Keratinocyte (primary cell): ENCODE data around the gene CDKN2AIPNL. TPM values are rescaled to one million over a fixed set of nuclear protein-coding genes. Genes with fewer than 3 reads are reported as not detected.
"Not testable (repeated sequence)": the region's sequence is repeated elsewhere in the genome, so short reads cannot be mapped to it uniquely, and the experiment has no call there.

ENCODE experiments used
- DNase-seq: peaks from one replicate; pipeline ENCODE4 v3.0.0-alpha.2; 2011; ENCODE audit warnings: low read depth, missing footprints, low spot score
- FAIRE-seq: peaks from 2 replicates; lab custom pipeline; 2011; peaks lifted over from hg19 to GRCh38; lab: Jason Lieb, UNC
- H2AFZ ChIP-seq: 2 replicates; pipeline ENCODE4 v1.6.0; 2012; ENCODE audit warnings: low read length, control low read depth, inconsistent platforms; ENCODE audit not compliant: control insufficient read depth
- H3K27ac ChIP-seq: 2 replicates; pipeline ENCODE4 v1.5.1; 2011; ENCODE audit warnings: low read length; ENCODE audit not compliant: control insufficient read depth, insufficient read depth
- H3K27me3 ChIP-seq: 3 replicates; pipeline ENCODE4 v1.6.0; 2011; ENCODE audit warnings: low read length; ENCODE audit not compliant: control insufficient read depth, insufficient read depth; ENCODE audit errors: extremely low read depth
- H3K36me3 ChIP-seq, 2 experiments: 2 replicates in 1 of 2; 3 replicates in 1 of 2; pipeline ENCODE4 v1.5.1; 2011; ENCODE audit warnings: low read length in 2 of 2, mild to moderate bottlenecking in 1 of 2; ENCODE audit not compliant: control insufficient read depth in 2 of 2, insufficient read depth in 2 of 2; ENCODE audit errors: extremely low read depth in 1 of 2
- H3K4me1 ChIP-seq: 3 replicates; pipeline ENCODE4 v1.5.1; 2011; ENCODE audit warnings: low read length; ENCODE audit not compliant: control insufficient read depth, insufficient read depth; ENCODE audit errors: extremely low read depth
- H3K4me2 ChIP-seq: 3 replicates; pipeline ENCODE4 v1.6.0; 2011; ENCODE audit warnings: low read depth, low read length; ENCODE audit not compliant: control insufficient read depth, insufficient read depth; ENCODE audit errors: extremely low read depth
- H3K4me3 ChIP-seq, 3 experiments: fragments of 200-600 bp in 1 of 3; sonication (generic) in 1 of 3; 2 replicates in 2 of 3; 3 replicates in 1 of 3; pipeline ENCODE4 v1.5.1; 2011 to 2016; ENCODE audit warnings: low read length in 3 of 3, mild to moderate bottlenecking in 3 of 3, control low read depth in 2 of 3, inconsistent platforms in 1 of 3, low read depth in 1 of 3, mixed read lengths in 1 of 3, mixed run types in 1 of 3, moderate library complexity in 1 of 3; ENCODE audit not compliant: control insufficient read depth in 2 of 3, insufficient read depth in 2 of 3; ENCODE audit errors: extremely low read depth in 1 of 3
- H3K79me2 ChIP-seq: 2 replicates; pipeline ENCODE4 v1.6.0; 2012; ENCODE audit warnings: low read length; ENCODE audit not compliant: control insufficient read depth, insufficient read depth
- H3K9ac ChIP-seq: 3 replicates; pipeline ENCODE4 v1.6.0; 2011; ENCODE audit warnings: low read length; ENCODE audit not compliant: control insufficient read depth, insufficient read depth; ENCODE audit errors: extremely low read depth
- H3K9me1 ChIP-seq: 3 replicates; pipeline ENCODE4 v1.6.0; 2011; ENCODE audit warnings: low read length; ENCODE audit not compliant: control insufficient read depth, insufficient read depth; ENCODE audit errors: extremely low read depth
- H3K9me3 ChIP-seq: 2 replicates; pipeline ENCODE4 v1.5.1; 2012; ENCODE audit warnings: low read depth, low read length; ENCODE audit not compliant: control insufficient read depth
- H4K20me1 ChIP-seq: 3 replicates; pipeline ENCODE4 v1.6.0; 2011; ENCODE audit warnings: low read length; ENCODE audit not compliant: control insufficient read depth, insufficient read depth; ENCODE audit errors: extremely low read depth
- CTCF ChIP-seq, 3 experiments: IDR thresholded peaks in 1 of 3; conservative IDR thresholded peaks in 1 of 3; optimal IDR thresholded peaks in 1 of 3; 2 replicates in 2 of 3; 3 replicates in 1 of 3; pipeline versions ENCODE3 to v1.5.1; 2011; ENCODE audit warnings: low read length in 3 of 3, mild to moderate bottlenecking in 3 of 3, moderate library complexity in 2 of 3, control low read depth in 1 of 3, inconsistent platforms in 1 of 3; ENCODE audit not compliant: insufficient read depth in 2 of 3; ENCODE audit errors: extremely low read depth in 1 of 3
- EZH2 ChIP-seq: IDR thresholded peaks from one replicate; pipeline ENCODE4 v1.6.1; 2012; ENCODE audit warnings: inconsistent platforms, mild to moderate bottlenecking, low read length, moderate library complexity
- dilution Hi-C: fragments of 300-500 bp; cut with MboI; formaldehyde crosslinking; loops from one replicate; pipeline ENCODE4 v1.7.0; 2020; ENCODE audit warnings: low sequenced_read_pairs; ENCODE audit not compliant: extremely low pct_ligation_motif_present
- polyA plus RNA-seq, 5 experiments: library from polyadenylated mRNA; depleted of rRNA in 3 of 5; stranded (reverse) in 3 of 5; stranded (forward) in 1 of 5; unstranded in 1 of 5; fragments of >200 nt; gene quantifications; 1 replicate in 1 of 5; 2 replicates in 3 of 5; 3 replicates in 1 of 5; pipeline versions ENCODE4 v1.2.1 to v1.2.3, GENCODE V29; 2011 to 2012; ENCODE audit warnings: missing spikeins in 2 of 5, low read depth in 1 of 5, low replicate concordance in 1 of 5

Gene CDKN2AIPNL
- polyA plus RNA-seq, 1 donor (not counting 4 experiments of a cell fraction or from before 2014, with no cell fraction given) = 28.4 TPM

DNA sequence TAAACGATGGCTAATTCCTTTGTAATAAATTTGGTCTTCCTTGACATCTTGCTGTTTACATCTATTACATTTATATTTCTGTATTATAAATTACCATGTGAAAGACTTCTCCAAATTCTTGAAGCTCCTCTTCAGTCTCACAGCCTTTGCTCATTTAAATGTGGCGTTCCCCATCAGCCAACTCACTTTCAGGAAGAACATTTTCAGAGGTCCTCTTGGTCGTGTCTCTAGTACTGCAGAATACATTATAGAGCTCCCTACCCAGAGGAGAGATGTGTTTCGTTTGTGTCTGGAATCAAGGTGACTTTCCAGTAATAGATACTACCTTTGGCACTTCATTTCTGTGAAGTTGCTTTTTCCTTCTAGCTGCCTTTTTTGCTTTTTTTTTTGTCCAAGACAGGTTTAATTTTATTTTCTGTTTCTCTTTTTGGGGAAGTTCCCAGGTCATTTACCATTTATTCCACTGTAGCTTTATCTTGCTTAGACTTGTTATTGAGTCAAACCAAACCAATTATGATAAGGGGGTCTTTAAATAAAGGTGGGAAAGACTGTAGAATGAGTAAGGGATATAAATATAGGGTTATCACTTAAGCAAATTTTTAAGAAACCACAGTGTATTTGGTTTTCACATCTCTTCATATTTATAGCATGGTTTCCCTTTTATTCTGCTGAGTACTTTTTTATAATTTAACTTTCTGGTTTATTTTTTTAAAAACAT lies 27.5 kb downstream of the CDKN2AIPNL start:
- H3K79me2 ChIP-seq = peaks cover 4% of the 10 kb centered on the region
- DNase-seq (no peak), FAIRE-seq (no peak)
- no peak overlapping the region for H3K9ac ChIP-seq
- H3K4me3 ChIP-seq = no peak overlapping the region
- H3K9me1 ChIP-seq = no peaks in the 10 kb centered on the region
- no peaks in the 10 kb centered on the region for H3K9me3 ChIP-seq
- H3K4me1 ChIP-seq = no peaks in the 10 kb centered on the region
- H3K27me3 ChIP-seq = no peaks in the 10 kb centered on the region
- no peak overlapping the region for H3K4me2 ChIP-seq
- peaks cover 15 to 24% of the 10 kb centered on the region in 2 experiments for H3K36me3 ChIP-seq
- no peak overlapping the region for H3K27ac ChIP-seq
- H4K20me1 ChIP-seq = no peaks in the 10 kb centered on the region
- dilution Hi-C loops = no loop called here
- TF ChIP-seq EZH2 = no peak
- TF ChIP-seq CTCF (optimal IDR thresholded peaks at IDR 0.05 in 1 of 3, IDR thresholded peaks at IDR 0.05 in 1 of 3, conservative IDR thresholded peaks at IDR 0.05 in 1 of 3; ENCODE audit: extremely low read depth in 1 of 3, insufficient read depth in 2 of 3, low read length in 3 of 3) = no peak
- no peak overlapping the region for H2AFZ ChIP-seq

DNA sequence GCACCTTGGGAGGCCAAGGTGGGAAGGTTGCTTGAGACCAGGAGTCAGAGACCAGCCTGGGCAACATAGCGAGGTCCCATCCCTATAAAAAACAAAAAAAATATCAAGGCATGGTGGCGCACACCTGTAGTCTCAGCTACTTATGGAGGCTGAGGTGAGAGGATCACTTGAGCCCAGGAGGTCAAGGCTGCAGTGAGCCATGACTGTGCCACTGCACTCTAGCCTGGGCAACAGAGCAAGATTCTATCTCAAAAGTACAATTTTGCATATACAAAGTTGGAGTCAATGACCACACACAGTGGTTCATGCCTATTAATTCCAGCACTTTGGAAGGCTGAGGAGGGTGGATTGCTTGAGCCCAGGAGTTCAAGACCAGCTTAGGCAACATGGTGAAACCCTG lies 29.5 kb downstream of the CDKN2AIPNL start:
- dilution Hi-C loops = not testable (repeated sequence)

More for the DNA sequence above, 29.5 kb downstream of the CDKN2AIPNL start:
- not testable (repeated sequence) for FAIRE-seq, H3K27me3 ChIP-seq, H3K9me1 ChIP-seq, H3K4me2 ChIP-seq, H3K9me3 ChIP-seq, H4K20me1 ChIP-seq, H2AFZ ChIP-seq, H3K27ac ChIP-seq, H3K4me1 ChIP-seq, H3K9ac ChIP-seq, DNase-seq, H3K4me3 ChIP-seq
- Histone ChIP-seq H3K79me2 (peaks cover 17% of the 10 kb centered on the region), H3K36me3 (peaks cover 12 to 22% of the 10 kb centered on the region in 2 experiments)
